NCI-H446 (cell line): ENCODE results near the gene CHCHD3.

Experiments
- DNase-seq, 2 experiments: peaks; one replicate each; lab custom pipeline; 2025; lab: John Stamatoyannopoulos, UW

Gene CHCHD3

DNA sequence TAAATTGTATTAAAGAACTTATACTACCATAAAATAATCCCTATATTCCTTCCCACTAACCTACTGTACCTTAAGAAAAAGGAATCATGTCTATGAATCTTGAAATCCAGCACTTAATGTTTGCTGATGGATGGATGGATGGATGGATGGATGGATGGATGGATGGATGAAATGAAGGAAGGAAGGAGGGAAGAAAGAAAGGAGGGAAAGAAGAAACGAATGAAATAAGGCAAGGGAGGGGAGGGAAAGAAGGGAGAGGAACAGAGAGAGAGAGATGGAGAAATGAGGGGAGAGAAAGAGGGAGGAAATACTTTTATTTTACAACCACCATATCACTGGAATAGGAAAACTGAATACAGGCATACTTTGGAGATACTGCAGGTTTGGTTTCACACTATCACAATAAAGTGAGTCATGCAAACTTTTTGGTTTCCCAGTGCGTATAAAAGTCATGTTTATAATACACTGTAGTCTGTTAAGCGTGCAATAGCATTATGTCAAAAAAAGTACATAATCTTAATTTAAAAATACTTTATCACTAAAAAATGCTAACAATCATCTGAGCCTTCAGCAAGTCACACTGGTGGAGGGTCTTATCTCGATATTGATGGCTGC is 219.8 kb downstream of the CHCHD3 start:
- no peak for DNase-seq

DNA sequence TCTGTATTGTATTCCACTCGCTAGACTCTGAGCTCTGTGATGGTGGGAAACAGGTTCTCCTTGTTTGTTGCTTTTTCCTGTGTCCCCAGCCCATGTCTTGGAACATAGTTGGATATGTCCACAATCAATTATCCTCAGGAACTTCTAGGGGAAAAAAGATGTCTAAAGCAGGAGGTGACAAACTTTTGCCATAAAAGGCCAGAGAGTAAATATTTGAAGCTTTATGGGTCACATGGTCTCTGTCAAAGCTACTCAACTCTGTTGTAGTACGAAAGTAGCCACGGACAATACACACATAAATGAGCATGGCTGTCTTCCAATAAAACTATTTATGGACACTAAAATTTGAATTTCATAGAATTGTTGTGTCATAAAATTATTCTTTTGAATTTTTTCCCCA is 220.5 kb downstream of the CHCHD3 start:
- no peak for DNase-seq

DNA sequence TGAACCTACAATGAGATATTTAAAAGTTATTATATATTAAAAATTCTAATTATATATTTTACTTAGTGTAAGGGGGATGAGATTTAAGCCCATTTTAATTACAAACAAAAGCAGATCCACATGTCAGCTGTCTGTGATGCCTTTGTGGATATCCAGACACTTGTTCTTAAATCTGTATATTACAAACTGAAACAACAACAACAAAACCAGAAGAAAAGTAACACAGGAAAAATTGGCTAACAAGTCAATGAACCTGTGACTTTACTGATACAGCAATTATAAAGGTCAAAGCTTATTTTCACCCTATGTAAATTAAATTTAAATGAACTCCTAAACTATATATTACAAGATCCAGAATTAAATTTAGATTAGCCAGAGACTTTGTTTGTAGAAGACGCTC is 222.7 kb downstream of the CHCHD3 start:
- no peak for DNase-seq

DNA sequence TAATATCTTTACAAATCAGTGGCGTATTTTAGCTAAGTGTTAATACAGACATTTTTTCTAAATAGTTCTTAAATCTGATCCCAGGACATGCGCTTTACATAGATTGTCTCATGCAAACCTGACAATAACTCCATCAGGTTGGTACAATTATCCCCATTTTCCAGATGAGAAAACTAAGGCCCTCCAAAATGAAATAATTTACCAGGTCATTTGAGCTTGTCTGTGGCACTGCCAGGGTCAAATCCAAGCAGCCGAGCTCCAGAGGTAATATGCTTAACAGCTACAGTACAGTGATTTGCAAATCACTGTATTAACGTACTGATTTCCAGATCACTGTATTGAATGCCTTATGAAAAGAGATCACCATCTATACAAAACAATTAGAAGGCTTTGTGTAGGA is 223.1 kb downstream of the CHCHD3 start:
- DNase-seq, result no peak

DNA sequence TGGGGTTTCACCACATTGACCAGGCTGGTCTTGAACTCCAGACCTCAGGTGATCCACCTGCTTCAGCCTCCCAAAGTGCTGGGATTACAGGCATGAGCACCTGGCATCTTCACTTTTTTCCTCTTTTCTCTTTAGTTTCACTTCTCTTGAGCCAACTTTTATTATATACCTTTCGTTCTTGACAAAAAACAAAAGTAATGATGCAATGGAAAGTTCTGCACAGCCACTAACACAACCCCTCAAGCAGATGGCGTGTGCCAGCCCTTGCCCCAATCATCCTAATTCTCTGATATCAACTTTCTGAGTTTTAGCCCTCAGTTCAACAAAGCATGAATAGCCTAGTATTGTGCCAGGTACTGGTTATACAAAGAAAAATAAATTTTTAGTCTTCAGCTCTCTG is 223.6 kb downstream of the CHCHD3 start:
- DNase-seq, result no peak

DNA sequence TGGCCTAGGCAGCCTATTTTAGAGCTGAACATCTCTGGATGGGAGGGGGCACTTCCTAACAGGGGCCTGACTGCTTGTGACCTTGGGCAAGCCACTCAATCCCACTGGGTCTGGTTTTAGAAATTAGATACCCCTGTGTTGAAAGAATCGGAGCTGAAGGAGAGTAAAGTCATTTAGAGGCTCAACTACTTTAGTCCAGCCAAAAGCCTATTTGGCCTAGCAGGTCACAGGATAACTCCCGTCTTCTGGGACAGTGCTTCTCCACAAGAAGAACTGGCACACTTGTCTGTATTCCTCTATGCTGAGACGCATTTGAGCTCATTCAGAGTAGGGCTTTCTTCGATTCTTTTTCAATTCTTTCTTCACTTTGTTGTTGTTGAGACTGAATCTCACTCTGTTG is 224.2 kb downstream of the CHCHD3 start:
- DNase-seq, result no peak

DNA sequence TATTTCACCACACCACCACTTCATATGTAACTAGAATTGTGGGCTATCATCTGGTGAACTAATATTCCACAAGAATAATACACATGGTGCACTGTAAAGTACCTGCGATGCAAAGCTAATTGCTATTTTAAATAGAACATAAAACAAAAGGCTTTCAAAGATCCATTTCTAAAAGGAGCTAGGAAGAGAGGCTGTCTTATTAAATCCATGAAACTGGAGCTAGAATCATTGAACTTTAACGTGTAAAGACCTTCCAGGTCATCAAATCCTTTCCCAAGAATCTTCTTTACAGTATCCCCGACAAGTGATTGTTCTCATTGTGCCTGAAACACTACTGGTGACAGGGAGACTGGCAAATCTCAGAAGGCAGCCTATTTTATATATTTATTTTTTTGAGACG is 224.9 kb downstream of the CHCHD3 start:
- DNase-seq, result no peak

DNA sequence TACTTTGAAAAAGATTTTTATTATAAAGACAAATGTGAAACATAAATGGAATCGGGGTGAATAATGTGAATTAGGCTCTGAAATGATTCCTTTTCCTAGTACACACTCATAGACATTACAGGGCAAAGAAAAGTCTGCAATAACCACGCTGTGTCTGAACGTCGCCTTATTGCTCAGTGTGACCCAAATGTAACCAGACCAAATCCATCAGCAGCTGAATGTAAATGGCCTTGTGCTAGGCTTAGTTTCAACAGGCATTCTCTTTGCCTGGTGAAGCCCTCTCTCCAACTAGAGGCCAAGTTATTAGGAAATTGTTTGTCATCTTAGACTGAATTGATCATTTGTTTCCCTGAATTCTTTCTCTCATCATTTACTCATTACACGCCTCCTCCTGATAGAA is 225.5 kb downstream of the CHCHD3 start:
- DNase-seq, result no peak

DNA sequence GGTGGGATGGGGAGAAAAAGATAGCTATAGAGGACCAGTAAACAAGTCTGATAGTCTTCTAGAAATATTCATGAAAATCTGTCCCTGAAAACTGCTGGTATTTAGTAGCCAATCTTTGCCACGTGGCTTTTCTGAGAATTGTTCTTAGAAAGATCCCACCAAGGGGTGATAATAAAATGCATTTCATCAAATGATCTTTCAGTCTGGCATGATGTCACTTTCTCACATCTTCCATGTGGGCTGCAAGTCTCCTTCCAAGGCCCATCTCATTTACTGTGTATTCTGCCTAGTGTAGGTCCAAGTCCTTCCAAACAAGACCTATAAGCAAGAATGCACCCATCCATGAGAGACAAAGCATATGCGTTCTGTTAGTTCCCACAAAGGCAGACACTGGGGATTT is 226.0 kb downstream of the CHCHD3 start:
- no peak for DNase-seq

DNA sequence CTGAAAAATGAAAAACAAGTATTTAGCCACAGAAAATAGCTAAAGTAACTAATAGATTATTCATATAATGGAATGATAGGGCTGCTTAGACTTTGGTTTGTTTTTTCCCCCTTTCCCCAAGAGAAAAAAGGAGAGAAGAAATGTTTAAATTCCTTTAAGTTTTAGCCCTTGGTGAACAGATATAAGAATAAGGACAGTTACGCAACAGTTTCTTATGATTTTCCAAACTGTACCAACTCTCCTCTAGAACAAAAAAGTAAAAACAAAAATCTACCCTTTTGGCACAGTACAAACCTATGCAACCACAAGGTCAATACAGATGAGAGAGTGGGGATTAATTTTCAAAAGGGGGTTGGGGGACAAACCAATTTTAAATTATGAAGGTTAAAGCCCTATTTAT is 227.7 kb downstream of the CHCHD3 start:
- DNase-seq, result no peak

DNA sequence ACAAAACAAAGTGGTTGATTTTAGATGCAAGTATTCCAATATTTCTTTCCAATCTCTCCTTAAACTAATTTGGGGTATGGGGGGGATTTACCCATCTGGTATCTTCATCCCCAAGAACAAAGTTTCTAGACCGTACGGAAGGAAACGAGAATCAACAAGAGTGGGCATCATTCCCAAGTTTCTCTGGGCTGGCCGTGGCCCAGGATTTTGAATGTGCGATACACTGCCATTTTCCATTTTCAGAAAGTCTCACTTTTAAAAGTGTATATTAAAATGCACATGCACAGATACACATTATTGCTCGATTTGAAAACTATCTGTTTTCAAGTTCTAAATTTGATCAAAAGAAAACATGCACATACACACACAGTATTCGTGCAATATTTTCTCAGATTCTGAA is 234.5 kb downstream of the CHCHD3 start:
- DNase-seq, result no peak

DNA sequence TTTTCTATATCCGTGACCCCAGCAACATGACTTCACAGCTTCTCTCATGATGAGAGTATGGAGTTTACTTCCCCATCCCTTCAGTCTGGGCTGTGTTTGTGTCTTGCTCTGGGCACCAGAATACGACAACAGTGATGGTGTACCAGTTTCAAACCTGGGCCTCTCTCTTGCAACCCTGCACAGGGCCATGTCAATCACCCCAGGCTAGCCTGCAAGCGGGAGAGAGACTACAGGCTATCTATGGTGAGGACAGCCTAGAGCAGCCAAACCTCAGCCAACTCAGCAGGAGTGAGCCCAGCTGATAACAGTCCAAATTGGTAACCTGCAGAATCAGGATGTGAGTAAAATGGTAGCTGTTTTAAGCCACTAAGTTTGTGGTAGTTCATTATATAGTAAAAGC is 235.8 kb downstream of the CHCHD3 start:
- no peak for DNase-seq

DNA sequence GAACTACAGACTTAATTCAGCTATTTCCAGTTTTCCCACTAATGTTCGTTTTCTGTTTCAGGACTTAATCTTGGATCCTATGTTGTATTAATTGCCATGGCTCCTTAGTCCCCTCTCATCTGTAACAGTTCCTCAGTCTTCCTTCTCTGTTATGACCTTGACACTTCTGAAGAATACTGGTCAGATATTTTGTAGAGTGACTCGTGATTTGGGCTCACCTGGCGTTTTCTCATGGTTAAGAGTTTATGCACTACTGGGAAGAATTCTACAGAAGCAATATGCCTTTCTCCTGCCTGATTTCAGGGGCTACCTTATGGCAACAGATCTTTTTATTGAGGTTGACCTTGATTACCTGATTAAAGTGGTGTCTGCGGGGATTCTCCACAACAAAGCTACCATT is 239.4 kb downstream of the CHCHD3 start:
- DNase-seq, result no peak

DNA sequence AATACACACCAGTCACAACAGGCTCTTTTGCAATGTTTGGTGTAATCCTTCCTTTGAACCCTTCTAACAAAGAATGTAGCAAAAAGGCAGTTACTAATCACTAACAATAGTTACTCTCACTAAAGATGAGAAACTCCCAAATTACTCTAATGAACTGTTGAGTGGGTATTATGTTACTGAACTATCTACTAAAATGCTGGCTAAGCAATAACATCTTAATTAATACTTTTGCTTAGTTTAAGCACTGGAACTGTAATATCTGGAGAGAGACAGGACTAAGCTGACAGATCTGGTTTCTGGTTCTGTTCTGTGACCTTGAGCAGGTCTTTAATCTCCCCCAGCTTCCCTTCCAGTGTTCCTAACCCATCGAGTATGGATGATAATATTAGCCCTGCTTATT is 241.7 kb downstream of the CHCHD3 start:
- DNase-seq, result no peak

DNA sequence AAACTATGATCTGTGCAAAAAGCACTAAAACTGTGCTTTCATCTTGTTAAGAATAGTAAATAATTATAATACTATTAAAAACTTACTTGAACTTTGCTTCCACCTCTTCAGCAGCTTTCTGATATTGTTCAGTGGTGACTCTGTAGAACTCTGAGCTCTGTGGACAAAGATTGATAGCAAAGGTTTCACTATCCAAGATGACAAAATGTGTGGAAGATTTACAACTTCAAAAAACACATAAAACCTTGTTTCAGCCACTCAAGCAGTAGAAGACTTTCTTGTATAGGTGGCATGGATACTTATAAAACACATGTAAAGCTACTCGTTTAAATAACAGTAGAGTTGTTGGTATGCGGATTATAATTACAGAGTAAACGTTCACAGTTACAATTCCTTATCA is 243.6 kb downstream of the CHCHD3 start:
- DNase-seq, result no peak

DNA sequence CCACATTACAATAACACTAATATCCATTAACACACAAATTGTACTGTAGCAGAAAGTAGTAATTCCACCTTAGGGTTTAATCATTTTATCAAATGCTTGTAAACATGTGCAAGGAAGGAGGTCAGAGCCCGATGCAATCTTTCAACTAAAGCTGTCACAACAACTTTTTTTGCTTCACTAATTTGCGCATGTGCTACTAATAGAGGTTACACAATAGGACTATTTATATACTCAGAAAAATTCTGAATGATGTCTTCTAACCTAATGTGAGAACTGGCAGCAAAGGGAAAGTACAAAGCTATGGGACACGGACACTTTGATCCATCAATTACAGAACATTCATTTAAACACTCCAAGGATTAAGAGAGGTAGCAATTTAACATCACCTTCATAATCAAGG is 244.4 kb downstream of the CHCHD3 start:
- DNase-seq, result no peak

DNA sequence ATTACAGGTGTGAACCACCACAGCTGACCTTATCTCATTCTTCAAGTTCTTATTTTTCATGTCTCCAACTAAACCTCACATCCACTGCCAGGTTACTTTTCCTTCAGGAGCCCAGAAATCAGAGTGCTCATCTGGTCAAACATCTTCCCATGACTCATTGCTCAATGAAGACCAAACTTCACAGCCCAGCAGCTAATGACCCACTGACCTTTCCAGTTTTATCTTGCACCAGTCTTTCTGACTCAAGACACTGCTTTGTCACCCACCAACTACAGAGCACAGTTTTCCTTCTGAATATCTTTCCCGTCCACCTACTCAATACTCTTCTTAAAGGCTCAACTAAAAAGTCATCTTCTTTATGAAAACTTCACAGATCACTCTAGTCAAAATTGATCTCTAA is 245.1 kb downstream of the CHCHD3 start:
- no peak for DNase-seq

DNA sequence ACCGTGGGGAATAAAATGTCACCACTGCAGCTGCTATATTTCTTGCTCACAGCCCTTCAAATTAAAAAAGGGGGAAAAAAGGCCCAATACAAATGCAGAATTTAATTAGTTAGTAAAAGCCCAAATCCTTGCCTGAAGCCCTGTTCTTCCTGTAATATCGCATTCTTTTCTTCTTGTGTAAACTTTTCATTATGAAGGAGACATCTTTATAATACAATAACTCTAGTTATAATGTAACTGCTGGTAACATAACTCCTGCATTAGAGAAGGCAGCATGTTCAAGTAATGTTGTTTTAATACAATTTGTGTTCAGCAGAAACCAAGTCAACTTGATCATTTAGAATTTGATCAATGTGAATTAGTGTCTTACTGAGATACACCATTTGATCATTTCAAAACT is 250.9 kb downstream of the CHCHD3 start:
- no peak for DNase-seq

DNA sequence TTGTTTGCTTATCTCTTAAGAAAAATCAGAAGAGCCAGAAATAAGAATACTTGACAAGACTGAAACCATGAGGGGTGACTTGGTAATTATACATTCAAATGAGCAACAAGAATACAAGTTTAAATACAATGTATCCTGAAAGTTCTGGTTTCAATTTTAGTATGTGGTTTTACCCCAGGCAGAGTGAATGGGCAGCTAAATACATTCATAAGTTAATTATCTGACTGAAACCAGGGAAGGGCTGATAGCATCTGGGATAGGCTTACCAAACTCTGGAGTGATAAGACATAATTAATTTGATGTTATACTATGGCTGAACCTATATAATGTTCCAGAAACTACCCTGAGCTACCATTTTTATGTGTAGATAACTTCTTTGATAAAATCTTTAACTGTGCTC is 253.4 kb downstream of the CHCHD3 start:
- no peak for DNase-seq

DNA sequence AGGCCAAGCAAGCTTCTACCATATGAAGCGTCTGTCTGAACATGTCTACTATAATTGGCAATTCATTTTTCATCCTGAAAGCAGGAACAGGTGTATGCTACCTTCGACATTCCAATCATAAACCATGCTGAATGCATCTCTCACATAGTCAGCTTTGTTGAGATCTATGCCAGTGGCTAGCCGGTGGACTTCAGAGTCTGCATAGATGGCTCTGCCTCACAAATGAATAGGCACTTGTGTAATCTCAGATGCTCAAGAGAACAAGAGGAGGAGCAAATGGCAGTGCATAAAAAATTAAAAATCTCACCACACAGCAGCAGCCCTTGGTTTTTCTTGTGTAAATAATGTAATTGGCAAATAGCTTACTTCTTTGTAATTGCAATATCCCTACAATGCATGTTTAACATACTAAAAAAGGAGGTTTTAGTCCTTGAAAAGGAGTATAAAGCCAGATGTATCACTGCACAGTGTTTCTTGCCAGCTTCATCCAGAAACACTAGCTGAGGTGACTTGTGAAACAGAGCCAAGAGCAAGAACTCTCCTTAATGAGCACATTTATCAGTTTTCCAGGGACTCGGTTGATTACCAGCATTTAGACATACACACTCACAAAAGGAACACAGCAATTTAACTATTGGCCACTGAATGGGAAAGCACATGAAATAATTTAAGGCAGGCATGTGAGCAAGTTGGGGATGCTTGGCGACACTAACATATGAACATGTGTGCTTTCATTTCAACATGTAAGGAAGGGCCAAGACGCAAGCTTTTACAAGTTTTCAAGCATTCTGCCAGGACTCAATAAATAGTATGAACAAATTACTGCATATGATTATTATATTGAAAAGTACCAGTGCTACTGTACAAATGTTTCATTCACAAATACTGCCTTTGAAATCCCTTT is 255.7 kb downstream of the CHCHD3 start:
- no peak for DNase-seq

DNA sequence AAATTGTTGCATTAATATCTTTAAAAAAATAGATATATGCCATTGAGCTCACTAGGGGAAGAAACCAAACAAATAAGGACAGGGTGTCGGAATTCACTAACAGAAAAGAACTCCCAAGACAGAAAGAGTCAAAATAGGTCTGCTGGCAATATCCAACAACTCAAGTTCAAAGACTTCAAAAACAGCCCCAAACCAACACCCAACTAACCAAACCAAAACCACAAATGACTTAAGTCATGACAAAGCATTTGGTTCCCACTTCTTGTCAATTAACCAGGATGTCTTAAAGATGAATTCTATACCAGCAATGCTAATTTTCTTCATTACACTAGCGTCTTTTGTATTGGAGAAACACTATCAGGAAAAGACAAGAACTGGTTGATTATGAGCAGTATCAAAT is 256.7 kb downstream of the CHCHD3 start:
- DNase-seq, result no peak

DNA sequence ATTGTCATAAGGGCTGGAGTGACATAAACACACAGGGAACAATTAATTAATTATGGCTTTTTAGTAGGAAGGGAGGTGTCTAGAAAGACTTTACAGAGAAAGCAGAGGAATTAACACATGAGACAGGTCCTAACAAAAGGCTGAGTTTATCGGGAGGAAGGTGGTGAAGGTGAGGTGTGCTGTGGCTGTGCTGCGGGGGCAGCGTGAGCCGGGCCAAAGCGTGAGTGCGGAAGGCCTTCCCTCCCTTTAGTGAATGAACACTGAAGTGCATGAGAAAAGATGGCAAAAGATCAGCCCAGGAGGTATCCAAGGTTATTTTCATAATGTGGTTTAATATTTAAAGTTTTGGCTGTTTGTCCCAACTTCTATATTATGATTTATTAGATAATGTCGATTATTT is 262.2 kb downstream of the CHCHD3 start:
- DNase-seq, result no peak

DNA sequence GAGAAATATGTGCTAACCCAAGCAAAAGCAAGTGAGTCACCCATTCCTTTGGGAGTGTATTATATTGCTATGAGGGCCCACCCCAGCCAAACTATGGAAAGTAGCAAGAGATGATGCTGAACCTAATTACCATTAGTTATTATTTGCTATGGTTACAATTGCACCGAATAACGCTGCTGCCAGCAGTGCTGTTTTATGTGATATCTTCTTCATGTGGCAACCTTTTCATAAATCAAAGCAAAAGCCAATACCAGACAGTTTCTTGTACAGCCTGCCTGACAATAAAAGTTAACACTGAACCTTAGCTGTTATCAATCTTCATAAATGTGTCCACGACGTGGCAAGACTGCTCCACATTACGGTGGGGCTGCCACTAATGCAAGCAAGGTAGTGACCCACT is 263.9 kb downstream of the CHCHD3 start:
- no peak for DNase-seq
